Measurements from ENCODE around the gene INPP5J.
A peak's percentile ranks its signal among the peaks of the same experiment; 100 is the strongest.

Gene INPP5J

DNA sequence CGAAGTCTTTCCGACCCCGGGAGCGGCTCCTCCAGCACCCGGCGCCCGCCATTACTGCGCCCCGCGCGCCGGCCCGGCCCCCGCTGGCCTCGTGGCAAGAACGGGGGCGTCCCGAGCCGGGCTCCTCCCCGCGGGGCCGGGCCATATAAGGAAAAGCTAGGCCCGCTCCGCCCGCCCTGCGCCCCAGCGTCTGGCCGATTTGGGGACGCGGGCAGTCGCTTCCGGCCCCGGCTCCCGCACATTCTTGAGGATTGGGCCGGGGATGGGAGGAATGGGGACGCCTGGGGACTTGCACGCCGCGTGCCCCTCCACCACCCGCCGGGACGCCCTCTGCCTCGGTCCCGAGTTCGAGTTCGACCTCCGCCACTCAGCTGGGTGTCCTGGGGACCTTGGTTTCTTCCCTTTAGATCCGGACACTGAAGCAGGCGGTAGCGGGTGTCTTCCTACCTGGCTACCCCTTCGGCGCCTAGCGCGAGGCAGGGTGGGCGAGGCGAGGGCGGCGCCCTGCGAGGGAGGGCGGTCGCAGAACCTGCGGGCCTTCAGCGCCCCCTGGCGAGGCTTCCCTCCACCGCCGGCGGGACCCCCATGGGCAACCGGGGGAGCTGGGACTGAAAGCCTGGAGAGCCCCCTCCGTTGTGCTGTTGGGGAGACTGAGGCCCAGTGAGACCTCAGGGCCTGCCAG is 37.8 kb upstream of the INPP5J start:
- H3K9me3 ChIP-seq (ENCODE audit: control insufficient read depth, insufficient read depth, low read depth, low read length), result no peaks in the 10 kb centered on the region
- CTCF ChIA-PET, result interaction anchor here (0.5 to 1.2 kb wide), 10 partner anchors 11 to 408 kb away, joined by 3 to 6 read pairs (median 3); partner anchors contain the start of gene MORC2
- H3K4me3 ChIP-seq (ENCODE audit: low read depth, low read length), result no peak overlapping the region
- no peak overlapping the region for H3K27ac ChIP-seq (ENCODE audit: extremely low read depth, low read depth, low read length)
- peaks cover 3% of the 10 kb centered on the region; the same call in 1 of the 2 replicates for H3K4me1 ChIP-seq (ENCODE audit: control insufficient read depth, insufficient read depth, low read length)
- TF ChIP-seq KLF9 (tag by site-specific recombination; IDR thresholded peaks at IDR 0.05; ENCODE audit: low read depth) (no peak), ZNF202 (tag by site-specific recombination; IDR thresholded peaks at IDR 0.05; ENCODE audit: borderline replicate concordance) (no peak), OVOL3 (tag by site-specific recombination; IDR thresholded peaks at IDR 0.05) (no peak), BCL11B (tag by site-specific recombination; IDR thresholded peaks at IDR 0.05; ENCODE audit: low read depth) (no peak), ZNF416 (tag by site-specific recombination; IDR thresholded peaks at IDR 0.05) (no peak), OSR2 (tag by site-specific recombination; IDR thresholded peaks at IDR 0.05) (no peak), MZF1 (tag by site-specific recombination; IDR thresholded peaks at IDR 0.05; ENCODE audit: borderline replicate concordance) (no peak), SCRT2 (tag by site-specific recombination; IDR thresholded peaks at IDR 0.05) (no peak), ZNF274 (IDR thresholded peaks at IDR 0.05; ENCODE audit: low read length) (no peak), ZNF274 (tag by site-specific recombination; IDR thresholded peaks at IDR 0.05; ENCODE audit: borderline replicate concordance) (no peak)
- TF ChIP-seq, protein P1, sequence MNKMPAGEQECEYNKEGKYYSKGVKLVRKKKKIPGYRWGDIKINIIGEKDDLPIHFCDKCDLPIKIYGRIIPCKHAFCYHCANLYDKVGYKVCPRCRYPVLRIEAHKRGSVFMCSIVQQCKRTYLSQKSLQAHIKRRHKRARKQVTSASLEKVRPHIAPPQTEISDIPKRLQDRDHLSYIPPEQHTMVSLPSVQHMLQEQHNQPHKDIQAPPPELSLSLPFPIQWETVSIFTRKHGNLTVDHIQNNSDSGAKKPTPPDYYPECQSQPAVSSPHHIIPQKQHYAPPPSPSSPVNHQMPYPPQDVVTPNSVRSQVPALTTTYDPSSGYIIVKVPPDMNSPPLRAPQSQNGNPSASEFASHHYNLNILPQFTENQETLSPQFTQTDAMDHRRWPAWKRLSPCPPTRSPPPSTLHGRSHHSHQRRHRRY (tag by site-specific recombination; IDR thresholded peaks at IDR 0.05), result no peak
- POLR2A ChIA-PET, result no interaction called here
- H3K36me3 ChIP-seq (ENCODE audit: control insufficient read depth in 2 of 2, insufficient read depth in 1 of 2, low read length in 2 of 2), result peaks cover 0 to 42% of the 10 kb centered on the region in 2 experiments; a peak in 1 of 3 replicates

DNA sequence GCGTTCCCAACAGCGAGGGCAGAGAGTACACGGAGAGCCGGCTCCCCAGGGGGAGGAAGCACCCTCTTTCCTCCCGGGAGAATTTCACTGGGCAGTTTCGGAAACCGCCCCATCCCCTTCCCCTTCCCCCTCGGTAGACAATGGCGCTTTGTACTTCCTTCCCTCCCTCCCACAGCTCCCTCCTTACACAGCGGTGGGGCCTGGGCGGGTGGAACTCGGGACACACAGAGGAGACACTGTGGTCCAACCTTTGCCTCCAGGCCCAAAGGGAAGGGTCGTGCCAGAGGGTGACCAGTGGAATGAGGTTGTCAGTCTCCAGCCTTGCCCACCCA is 37.3 kb upstream of the INPP5J start:
- peaks cover 0 to 45% of the 10 kb centered on the region in 2 experiments; a peak in 1 of 3 replicates for H3K36me3 ChIP-seq (ENCODE audit: control insufficient read depth in 2 of 2, insufficient read depth in 1 of 2, low read length in 2 of 2)
- no peak overlapping the region for H3K4me3 ChIP-seq (ENCODE audit: low read depth, low read length)
- CTCF ChIA-PET, result interaction anchor here (0.6 to 1.2 kb wide), 10 partner anchors 11 to 322 kb away, joined by 3 to 6 read pairs (median 4); partner anchors contain the start of gene MORC2
- no peak overlapping the region for H3K27ac ChIP-seq (ENCODE audit: extremely low read depth, low read depth, low read length)
- no peaks in the 10 kb centered on the region for H3K9me3 ChIP-seq (ENCODE audit: control insufficient read depth, insufficient read depth, low read depth, low read length)
- POLR2A ChIA-PET, result no interaction called here
- H3K4me1 ChIP-seq (ENCODE audit: control insufficient read depth, insufficient read depth, low read length), result peaks cover 3% of the 10 kb centered on the region; the same call in 1 of the 2 replicates
- TF ChIP-seq ZNF157 (tag by site-specific recombination; IDR thresholded peaks at IDR 0.05), result no peak
- TF ChIP-seq SP2 (tag by site-specific recombination; IDR thresholded peaks at IDR 0.05), result peak; percentile 20; the same call in 1 of the 2 replicates
- no peak for TF ChIP-seq ZNF184 (tag by site-specific recombination; IDR thresholded peaks at IDR 0.05)
- TF ChIP-seq ZBTB48 (tag by site-specific recombination; IDR thresholded peaks at IDR 0.05), result no peak
- TF ChIP-seq ZNF777 (tag by site-specific recombination; IDR thresholded peaks at IDR 0.05; ENCODE audit: borderline replicate concordance), result no peak
- TF ChIP-seq ZSCAN30 (tag by site-specific recombination; IDR thresholded peaks at IDR 0.05), result no peak

DNA sequence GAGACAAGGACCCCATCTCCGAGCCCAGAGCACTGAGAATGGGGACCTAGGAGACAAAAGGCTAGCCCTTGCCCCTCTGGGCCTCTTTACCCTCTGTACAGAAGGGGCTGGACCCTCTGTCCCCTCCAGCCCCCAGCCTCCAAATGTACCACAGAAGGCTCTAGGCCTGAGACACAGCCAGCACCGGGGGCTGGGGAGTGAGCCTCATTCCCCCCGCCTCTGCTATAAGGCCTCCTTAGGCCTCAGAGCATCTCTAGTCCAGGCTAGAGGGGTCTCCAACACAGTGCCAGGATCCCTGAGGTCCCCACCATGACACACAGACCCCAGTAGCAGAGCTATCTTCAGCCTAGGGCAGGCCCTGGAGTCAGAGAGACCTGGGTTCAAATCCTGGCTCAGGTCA is 36.8 kb upstream of the INPP5J start:
- Histone ChIP-seq H3K36me3 (ENCODE audit: control insufficient read depth in 2 of 2, insufficient read depth in 1 of 2, low read length in 2 of 2) (peaks cover 0 to 50% of the 10 kb centered on the region in 2 experiments; a peak in 1 of 3 replicates), H3K4me1 (ENCODE audit: control insufficient read depth, insufficient read depth, low read length) (peaks cover 3% of the 10 kb centered on the region; the same call in 1 of the 2 replicates), H3K4me3 (ENCODE audit: low read depth, low read length) (no peak overlapping the region), H3K27ac (ENCODE audit: extremely low read depth, low read depth, low read length) (no peak overlapping the region), H3K9me3 (ENCODE audit: control insufficient read depth, insufficient read depth, low read depth, low read length) (no peaks in the 10 kb centered on the region)
- no peak for TF ChIP-seq KLF8 (tag by site-specific recombination; IDR thresholded peaks at IDR 0.05)
- TF ChIP-seq SCRT1 (tag by site-specific recombination; IDR thresholded peaks at IDR 0.05; ENCODE audit: borderline replicate concordance), result no peak
- no peak for TF ChIP-seq ZNF292 (tag by site-specific recombination; IDR thresholded peaks at IDR 0.05; ENCODE audit: borderline replicate concordance, low read depth)
- TF ChIP-seq, protein P2, sequence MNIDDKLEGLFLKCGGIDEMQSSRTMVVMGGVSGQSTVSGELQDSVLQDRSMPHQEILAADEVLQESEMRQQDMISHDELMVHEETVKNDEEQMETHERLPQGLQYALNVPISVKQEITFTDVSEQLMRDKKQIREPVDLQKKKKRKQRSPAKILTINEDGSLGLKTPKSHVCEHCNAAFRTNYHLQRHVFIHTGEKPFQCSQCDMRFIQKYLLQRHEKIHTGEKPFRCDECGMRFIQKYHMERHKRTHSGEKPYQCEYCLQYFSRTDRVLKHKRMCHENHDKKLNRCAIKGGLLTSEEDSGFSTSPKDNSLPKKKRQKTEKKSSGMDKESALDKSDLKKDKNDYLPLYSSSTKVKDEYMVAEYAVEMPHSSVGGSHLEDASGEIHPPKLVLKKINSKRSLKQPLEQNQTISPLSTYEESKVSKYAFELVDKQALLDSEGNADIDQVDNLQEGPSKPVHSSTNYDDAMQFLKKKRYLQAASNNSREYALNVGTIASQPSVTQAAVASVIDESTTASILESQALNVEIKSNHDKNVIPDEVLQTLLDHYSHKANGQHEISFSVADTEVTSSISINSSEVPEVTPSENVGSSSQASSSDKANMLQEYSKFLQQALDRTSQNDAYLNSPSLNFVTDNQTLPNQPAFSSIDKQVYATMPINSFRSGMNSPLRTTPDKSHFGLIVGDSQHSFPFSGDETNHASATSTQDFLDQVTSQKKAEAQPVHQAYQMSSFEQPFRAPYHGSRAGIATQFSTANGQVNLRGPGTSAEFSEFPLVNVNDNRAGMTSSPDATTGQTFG (tag by site-specific recombination; IDR thresholded peaks at IDR 0.05; ENCODE audit: borderline replicate concordance), result no peak
- TF ChIP-seq ZNF600 (tag by site-specific recombination; IDR thresholded peaks at IDR 0.05), result no peak
- TF ChIP-seq ZNF19 (tag by site-specific recombination; IDR thresholded peaks at IDR 0.05; ENCODE audit: low read depth), result no peak
- no peak for TF ChIP-seq ZNF530 (tag by site-specific recombination; IDR thresholded peaks at IDR 0.05; ENCODE audit: low read depth)
- no peak for TF ChIP-seq ZFP37 (tag by site-specific recombination; IDR thresholded peaks at IDR 0.05)
- no peak for TF ChIP-seq ZNF350 (tag by site-specific recombination; IDR thresholded peaks at IDR 0.05)
- POLR2A ChIA-PET, result no interaction called here
- CTCF ChIA-PET, result interaction anchor here (0.6 to 1.2 kb wide), 5 partner anchors 10 to 323 kb away, joined by 3 to 6 read pairs (median 4); no protein-coding TSS in a partner anchor

All from HEK293 (cell line).